ENCODE results near the gene CCN6.
A peak's percentile ranks its signal among the peaks of the same experiment; 100 is the strongest.
"Not testable (repeated sequence)": the region's sequence is repeated elsewhere in the genome, so short reads cannot be mapped to it uniquely, and the experiment has no call there.

Gene CCN6

DNA sequence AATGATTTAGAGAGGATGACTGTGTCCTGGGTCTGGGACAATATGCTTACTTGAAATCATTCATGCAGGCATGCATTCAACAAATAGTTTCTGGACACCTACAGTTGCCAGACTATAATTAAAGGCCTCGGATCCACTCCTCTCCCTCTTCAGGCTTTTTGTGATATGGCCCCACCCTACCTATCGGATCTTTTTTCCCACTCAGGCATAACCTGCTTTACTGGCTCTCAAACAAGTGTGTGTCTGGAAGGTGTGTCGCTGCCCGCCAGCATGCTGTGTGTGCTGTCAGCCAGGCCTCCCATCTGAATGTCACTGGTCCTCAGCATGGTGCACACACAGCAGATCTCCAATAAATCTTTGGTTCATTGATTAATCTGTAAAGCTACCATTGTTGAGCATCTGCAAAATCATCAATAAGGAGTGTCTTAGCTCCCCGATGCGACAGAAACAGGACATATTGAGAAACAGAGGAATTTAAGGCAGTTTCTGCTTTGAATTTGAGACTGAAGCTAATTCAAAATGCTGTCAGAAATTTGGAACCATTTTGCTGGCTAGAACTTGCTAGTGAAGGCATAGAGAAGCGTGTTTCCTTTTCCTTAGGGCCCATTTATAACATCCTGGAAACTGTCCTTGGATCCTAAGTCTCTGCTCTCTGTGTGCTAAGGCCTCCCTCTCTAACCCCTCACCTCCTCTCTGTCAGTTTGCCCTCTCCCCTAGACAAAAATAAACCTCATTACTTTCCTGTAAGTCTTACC is 23.5 kb upstream of the CCN6 start:
- DNase-seq: no peak

GRCh38 chr6:112030961-112031660 is 22.8 kb upstream of the CCN6 start:
- no peak for DNase-seq

DNA sequence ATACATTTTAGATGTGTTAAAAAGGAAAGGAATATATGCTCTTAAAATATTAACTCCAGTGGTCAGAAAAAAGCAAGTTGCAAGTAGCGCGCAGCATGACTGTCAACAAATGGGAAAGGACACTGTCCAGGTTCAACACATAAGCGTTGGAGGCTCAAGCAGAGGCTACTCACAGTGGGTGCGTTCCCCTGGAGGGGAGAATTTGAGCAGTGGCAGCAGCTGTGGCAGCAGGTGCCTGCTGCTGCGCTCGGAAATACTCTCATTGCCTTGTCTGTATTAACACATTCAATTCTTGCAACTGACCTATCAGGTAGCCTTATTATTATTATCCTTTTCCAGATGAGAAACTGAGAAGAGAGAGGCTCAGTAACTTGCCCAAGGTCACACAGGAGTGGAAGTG is 21.9 kb upstream of the CCN6 start:
- no peak for DNase-seq

- no peak for DNase-seq
Observed at GRCh38 chr6:112032728-112033127, 21.2 kb upstream of the CCN6 start.

DNA sequence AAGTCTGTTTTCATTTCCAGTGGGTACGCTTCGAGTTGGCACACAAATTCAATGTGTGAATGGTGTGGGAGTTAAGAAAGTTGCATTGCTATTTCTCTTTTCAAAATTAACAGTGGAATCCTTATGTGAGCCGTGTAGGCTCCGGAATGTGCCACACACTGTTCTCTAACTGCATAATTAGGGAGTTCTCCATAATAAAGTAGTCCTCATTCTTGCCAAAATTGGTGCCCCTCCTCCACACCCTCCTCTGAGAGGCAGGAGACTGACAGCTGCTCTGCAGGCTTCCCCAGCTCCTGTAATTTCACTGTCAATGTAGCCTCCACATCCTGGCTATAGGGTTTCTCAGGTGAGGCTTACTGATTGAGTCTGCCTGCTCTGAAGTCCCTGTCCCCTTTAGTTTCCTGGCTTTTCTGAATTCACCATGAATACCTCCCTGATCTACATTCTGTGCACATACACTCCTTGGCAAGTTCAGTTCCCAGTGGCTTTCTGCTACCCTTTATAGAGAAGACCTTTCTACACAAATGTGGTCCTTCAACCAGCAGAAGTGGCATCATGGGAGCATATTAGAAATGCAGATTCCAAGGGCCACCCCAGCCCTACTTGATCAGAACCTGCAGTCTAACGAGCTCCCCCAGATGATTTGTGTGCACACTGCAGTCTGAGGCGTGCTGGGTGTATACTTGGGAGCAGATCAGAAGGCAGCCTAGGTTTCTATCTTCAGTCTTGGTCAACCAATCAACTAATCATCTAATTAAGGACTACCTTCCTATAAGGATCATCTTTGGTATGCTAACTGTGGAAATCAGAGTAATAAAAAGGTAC is 19.9 kb upstream of the CCN6 start:
- no peak for DNase-seq

DNA sequence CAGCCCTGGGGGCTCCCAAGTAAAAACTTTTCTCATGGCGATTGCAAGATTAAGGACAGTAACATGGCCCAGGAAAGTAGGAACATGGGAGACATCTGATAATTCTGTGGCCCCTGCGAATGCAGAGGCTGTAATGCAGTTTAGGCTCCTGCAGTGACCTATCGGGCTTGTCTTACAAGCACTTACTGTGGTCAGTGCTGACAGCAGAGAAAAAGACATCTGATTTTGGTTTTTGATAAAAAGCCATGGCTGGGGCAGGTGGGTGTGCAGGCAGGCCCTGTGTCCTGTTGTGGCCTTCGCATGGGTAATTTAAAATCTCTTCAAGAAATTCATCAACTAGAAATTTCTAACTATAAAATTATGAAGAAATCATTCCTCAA is 19.3 kb upstream of the CCN6 start:
- no peak for DNase-seq

- no peak for DNase-seq
Observed at GRCh38 chr6:112036088-112036637, 17.7 kb upstream of the CCN6 start.

- DNase-seq: no peak
Observed at GRCh38 chr6:112037783-112038216, 16.1 kb upstream of the CCN6 start.

- DNase-seq: no peak
Observed at GRCh38 chr6:112038268-112038667, 15.6 kb upstream of the CCN6 start.

DNA sequence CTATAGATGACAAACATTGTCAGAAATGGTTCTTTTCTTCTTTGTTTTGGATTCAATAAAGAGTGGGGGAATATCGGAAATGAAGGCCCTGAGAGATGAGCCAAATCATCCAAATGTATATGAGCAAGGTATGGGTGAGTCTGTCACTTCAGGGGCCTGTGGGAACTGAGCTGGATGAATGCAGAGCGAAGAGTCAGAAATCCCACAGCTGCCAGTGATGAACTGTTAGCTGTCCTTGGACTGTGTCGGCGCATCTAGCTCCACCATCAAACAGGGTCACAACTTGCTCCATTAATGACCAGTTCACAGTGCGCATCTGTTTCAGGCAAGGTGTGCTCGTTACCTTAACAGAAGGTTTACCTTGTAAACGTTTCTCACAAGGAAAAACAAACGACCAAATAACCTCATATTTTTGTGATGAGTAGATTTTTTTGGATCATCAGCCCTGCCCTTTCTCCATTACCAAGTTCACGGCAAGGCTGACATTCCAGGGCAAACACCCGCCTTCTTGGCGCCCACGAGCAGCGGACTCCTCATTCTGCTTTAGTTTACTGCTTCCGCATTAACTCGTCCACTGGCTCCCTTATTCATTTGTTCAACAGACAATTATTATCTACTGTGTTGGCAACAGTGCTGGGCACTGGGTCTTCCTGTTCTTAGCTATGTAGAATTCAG is 15.0 kb upstream of the CCN6 start:
- DNase-seq: no peak

- no peak for DNase-seq
Observed at GRCh38 chr6:112039431-112039770, 14.5 kb upstream of the CCN6 start.

- DNase-seq: no peak
Observed at GRCh38 chr6:112040956-112041355, 12.9 kb upstream of the CCN6 start.

DNA sequence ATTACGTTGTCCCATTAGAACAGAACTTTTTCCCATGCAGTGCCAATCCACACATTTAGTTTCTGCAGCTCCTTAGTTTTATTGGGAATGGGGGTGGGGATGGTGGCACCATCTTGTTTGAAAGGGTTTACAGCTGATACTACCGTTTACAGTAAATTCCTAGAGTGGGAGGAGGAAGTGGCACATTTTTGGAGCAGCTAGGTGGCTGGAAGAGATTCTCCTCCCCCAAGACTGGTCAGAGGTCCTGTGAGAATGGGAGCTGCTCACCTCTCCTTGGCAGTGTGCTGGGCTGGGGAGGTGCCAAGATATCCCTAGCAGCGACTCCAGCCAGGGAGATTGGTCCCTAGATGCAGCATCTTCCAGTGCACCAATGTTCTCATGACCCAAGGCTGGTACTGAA is 12.4 kb upstream of the CCN6 start:
- no peak for DNase-seq

DNA sequence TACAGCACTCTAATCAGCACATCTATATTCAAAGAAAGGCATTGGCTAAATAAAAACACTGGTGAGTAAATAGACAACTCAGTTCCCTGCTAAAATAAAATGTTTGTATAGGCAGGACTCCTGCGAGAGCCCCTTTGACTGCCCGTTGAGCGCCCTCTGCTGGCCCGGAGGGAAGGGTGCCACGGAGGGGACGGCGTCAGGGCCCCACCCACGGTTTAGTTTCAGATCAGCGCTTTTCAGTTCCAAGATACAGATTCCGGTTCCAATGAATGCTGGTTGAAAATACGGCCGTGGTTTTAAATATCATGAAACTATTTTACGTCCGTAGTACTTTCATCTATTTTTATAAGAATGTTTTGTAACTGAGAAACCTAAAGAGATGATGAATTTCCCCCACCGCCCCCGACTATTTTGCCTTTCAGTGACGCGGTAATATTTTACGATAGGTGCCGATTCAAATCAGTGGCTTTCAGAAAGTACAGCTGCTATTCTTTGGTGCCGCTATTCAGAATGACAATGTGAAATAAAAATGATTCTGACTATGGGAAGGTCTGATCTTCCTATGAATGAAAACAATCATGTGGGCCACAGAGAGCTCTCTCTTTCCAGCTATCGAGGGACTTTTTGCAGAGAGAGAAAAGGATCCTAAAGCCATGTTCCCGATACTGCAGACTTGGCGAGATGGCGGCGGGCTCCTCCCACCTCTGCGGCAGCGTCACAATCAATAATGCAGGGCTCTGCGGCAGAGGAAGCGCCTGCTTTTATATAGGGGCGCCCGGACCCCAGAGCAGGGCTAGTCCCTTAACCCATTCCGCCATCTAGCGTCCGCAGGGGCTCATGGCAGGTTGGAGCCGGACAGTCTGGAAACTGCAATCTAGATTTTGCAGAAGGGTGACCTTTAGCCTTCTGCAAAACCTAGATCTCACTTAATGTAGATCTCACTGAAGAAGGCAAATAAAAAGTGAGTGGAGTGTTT is 10.6 kb upstream of the CCN6 start:
- peak; percentile 91 for DNase-seq

GRCh38 chr6:112044196-112044595 is 9.7 kb upstream of the CCN6 start:
- DNase-seq: no peak

DNA sequence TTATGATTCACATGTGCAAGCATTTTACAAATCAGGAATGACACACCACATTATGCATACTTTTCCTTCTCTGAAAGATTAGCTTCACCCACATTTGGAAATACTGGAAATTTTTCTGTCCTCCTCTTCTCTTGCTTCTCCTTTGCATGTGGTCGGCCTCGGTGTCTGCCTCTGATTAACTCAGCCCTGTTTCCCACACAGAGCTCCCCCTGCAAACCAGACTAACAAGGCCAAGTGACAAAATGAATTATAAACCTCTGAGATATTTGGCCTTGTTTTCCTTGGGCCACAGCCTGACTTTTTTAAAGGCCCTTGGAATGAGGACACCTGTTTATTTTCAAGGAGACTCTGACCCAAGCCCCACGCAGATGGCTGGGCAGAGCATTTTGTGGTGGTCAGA is 9.0 kb upstream of the CCN6 start:
- DNase-seq: no peak

DNA sequence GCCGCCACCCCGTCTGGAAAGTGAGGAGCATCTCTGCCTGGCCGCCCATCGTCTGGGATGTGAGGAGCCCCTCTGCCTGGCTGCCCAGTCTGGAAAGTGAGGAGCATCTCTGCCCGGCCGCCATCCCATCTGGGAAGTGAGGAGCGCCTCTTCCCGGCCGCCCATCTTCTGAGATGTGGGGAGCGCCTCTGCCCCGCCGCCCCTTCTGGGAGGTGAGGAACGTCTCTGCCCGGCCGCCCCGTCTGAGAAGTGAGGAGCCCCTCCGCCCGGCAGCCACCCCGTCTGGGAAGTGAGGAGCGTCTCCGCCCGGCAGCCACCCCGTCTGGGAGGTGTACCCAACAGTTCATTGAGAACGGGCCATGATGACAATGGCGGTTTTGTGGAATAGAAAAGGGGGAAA is 6.4 kb upstream of the CCN6 start:
- not testable (repeated sequence) for DNase-seq

GRCh38 chr6:112049026-112049799 is 4.7 kb upstream of the CCN6 start:
- DNase-seq: no peak

DNA sequence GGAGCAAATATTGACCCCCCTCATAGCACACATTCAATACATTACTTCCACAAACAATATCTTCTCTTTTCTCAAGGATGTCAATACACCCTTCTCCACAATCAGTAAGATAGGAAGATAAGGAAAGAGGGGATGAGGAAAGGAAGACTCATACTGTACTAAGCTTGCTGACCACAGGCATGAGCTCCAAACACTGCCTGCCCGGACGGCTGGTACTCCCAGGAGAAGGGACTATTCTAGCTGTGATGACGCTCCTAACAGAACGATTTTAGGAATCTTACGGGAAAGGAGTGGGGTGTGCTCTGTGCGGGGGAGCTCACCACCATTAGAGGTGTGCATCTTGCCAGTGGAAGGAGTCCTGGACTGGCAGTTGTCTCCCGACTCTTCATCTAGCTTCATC is 3.9 kb upstream of the CCN6 start:
- DNase-seq: no peak

DNA sequence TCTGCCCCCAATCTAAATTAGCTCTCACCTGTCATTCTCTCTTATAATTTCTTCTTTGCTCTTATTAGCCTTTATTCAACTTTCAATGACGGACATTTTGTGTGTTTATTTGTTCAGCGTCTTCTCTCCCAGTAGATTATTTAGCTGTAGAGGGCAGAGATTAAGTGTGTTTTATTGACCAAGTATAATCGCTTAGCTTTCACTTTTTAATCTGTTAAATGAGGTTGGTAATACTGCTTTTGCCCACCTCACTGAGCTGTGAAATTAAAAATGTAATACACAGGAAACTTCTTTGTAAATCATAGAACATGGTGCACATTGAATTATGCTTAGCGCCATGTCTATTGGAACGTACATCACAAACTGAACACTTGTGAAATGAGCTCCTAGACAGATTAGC is 3.5 kb upstream of the CCN6 start:
- DNase-seq: no peak

GRCh38 chr6:112051251-112051740 is 2.6 kb upstream of the CCN6 start:
- DNase-seq: not testable (repeated sequence)

Measured in DMS153 (cell line).